PC-3 (cell line): ENCODE results near the gene ENTPD2. TPM values are rescaled to one million over a fixed set of nuclear protein-coding genes. Genes with fewer than 3 reads are reported as not detected.

ENCODE experiments used
- ATAC-seq: fragments of 200-7000 bp; cut with Tn5 transposase; 2 replicates; pipeline ENCODE4 v1.9.1; 2020; ENCODE audit warnings: mild to moderate bottlenecking, moderate library complexity
- BruUV-seq: library from RNA; stranded (reverse); fragments of 400-500 nt; replicated peaks from 2 replicates; lab custom pipeline; 2021; lab: Mats Ljungman, UMichigan
- CTCF ChIA-PET: fragments of 300-600 bp; sonication (Branson Sonifier 250); formaldehyde crosslinking; loops from one replicate; lab custom pipeline; 2022; ENCODE audit warnings: antibody characterized with exemption; lab: Charles Lee
- POLR2A ChIA-PET: fragments of 300-600 bp; sonication (Branson Sonifier 250); formaldehyde crosslinking; loops from one replicate; lab custom pipeline; 2022; ENCODE audit warnings: antibody characterized with exemption; ENCODE audit not compliant: unreplicated experiment; lab: Charles Lee
- DNase-seq: peaks from one replicate; pipeline ENCODE4 v3.0.0-alpha.2; 2015
- H2AFZ ChIP-seq: fragments of 300-600 bp; sonication (generic); 2 replicates; pipeline ENCODE4 v1.6.0; 2016; ENCODE audit warnings: antibody characterized with exemption, low read length
- H3F3A ChIP-seq: fragments of 300-600 bp; sonication (generic); one replicate; pipeline ENCODE4 v1.6.0; 2017; ENCODE audit warnings: antibody characterized with exemption, low read length, control low read depth, mild to moderate bottlenecking; ENCODE audit not compliant: unreplicated experiment
- H3K27ac ChIP-seq: fragments of 300-600 bp; sonication (generic); 2 replicates; pipeline ENCODE4 v1.5.1; 2016; ENCODE audit warnings: mild to moderate bottlenecking, low read length
- H3K27me3 ChIP-seq: fragments of 300-600 bp; sonication (generic); 2 replicates; pipeline ENCODE4 v1.6.1; 2016; ENCODE audit warnings: low read length, mixed read lengths
- H3K36me3 ChIP-seq: fragments of 300-600 bp; sonication (generic); 2 replicates; pipeline ENCODE4 v1.6.1; 2016; ENCODE audit warnings: low read depth, mixed run types, low read length, mixed read lengths
- H3K4me1 ChIP-seq: fragments of 300-600 bp; sonication (generic); 2 replicates; pipeline ENCODE4 v1.5.1; 2016; ENCODE audit warnings: low read length; ENCODE audit not compliant: insufficient read depth
- H3K4me2 ChIP-seq: fragments of 300-600 bp; sonication (generic); 2 replicates; pipeline ENCODE4 v1.6.0; 2016; ENCODE audit warnings: low read length
- H3K4me3 ChIP-seq: fragments of 300-600 bp; sonication (generic); 2 replicates; pipeline ENCODE4 v1.5.1; 2016; ENCODE audit warnings: mild to moderate bottlenecking, low read length, mixed read lengths
- H3K79me2 ChIP-seq: fragments of 300-600 bp; sonication (generic); 2 replicates; pipeline ENCODE4 v1.6.1; 2017; ENCODE audit warnings: low read length, mixed read lengths
- H3K9ac ChIP-seq: fragments of 300-600 bp; sonication (generic); 2 replicates; pipeline ENCODE4 v1.6.0; 2016; ENCODE audit warnings: mild to moderate bottlenecking, low read length
- H3K9me2 ChIP-seq: fragments of 300-600 bp; sonication (generic); replicated peaks from 2 replicates; pipeline ENCODE4 v1.6.1; 2016; ENCODE audit warnings: mixed run types, low read length, mixed read lengths
- H3K9me3 ChIP-seq: fragments of 300-600 bp; sonication (generic); 2 replicates; pipeline ENCODE4 v1.6.1; 2016; ENCODE audit warnings: low read length, mixed read lengths
- H4K20me1 ChIP-seq: fragments of 300-600 bp; sonication (generic); 2 replicates; pipeline ENCODE4 v1.6.1; 2016; ENCODE audit warnings: low read length, mixed read lengths
- CTCF ChIP-seq: fragments of 300-600 bp; sonication (generic); conservative IDR thresholded peaks from 2 replicates; pipeline ENCODE4 v1.5.1; 2017; ENCODE audit warnings: antibody characterized with exemption, low read depth, mild to moderate bottlenecking, low read length
- EZH2 ChIP-seq: fragments of 300-600 bp; sonication (generic); IDR thresholded peaks from one replicate; pipeline ENCODE4 v1.6.1; 2017; ENCODE audit warnings: antibody characterized with exemption, mild to moderate bottlenecking, low read length; ENCODE audit not compliant: unreplicated experiment
- EZH2phosphoT487 ChIP-seq: fragments of 300-600 bp; sonication (generic); IDR thresholded peaks from 2 replicates; pipeline ENCODE4 v1.6.1; 2018; ENCODE audit warnings: mild to moderate bottlenecking, antibody characterized with exemption, low read length, borderline replicate concordance
- intact Hi-C: fragments of 100-400 bp; cut with micrococcal nuclease; formaldehyde crosslinking; loops from 2 replicates; pipeline ENCODE4 v1.9.0; 2023
- total RNA-seq: library from RNA; depleted of rRNA; stranded (reverse); fragments of >200 nt; gene quantifications from 2 replicates; pipeline ENCODE4 v1.2.3, GENCODE V29; 2014

The ENTPD2 gene
- total RNA-seq, 1 experiment from 2014 or later = 1.3 TPM

DNA sequence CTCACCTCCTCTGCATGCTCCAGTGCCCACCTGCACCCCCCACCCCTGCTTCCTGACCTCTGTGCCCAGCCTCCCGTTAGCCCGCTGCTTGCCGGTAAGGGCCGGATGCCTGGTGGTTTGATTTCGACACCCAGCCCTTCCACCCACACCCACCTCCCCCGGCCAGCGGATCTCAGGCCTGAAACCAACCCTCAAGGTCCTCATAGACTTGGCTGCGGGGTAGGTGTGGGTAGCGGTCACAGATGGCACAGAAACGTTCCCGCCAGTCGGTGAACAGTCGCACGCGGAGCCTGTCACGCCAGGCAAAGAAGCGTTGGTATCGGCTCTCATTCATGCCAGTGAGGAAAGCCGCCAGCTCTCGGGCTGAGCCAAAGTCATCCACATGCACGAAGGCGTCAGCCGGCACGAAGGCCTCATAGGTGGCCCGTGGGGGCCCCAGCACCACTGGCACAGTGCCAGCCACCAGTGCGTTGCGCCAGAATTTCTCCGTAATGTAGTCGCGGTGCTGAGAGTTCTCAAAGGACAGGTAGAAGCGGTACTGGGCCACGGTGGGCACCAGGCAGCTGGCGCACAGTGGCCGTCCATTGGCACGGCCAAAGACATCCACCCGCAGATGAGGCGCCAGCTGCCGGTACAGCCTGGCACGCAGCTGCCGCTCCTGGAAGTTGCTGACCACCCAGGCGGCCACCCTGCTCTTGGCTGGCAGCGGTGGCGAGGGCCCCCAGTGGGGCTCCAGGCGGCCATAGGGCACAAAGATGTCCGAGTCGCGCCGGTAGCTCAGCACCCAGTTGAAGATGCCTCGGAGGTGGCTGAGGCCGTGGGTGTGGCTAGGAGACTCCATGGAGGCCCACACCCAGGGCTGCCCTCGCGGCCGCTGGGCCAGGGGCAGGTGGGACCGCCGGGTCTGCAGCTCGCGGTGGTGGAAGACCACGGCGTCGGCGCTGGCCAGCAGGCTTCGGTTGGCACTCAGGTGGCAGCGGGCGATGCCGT is 23.0 kb downstream of the ENTPD2 start:
- TF ChIP-seq EZH2 (no peak), CTCF (no peak), EZH2phosphoT487 (no peak)
- Histone ChIP-seq H3F3A (no peaks in the 10 kb centered on the region), H3K36me3 (no peaks in the 10 kb centered on the region), H3K79me2 (peaks cover 12% of the 10 kb centered on the region; the same call in 1 of the 2 replicates), H3K27ac (no peak overlapping the region), H3K9ac (no peak overlapping the region), H3K4me2 (no peak overlapping the region), H3K9me2 (no peaks in the 10 kb centered on the region), H3K27me3 (no peaks in the 10 kb centered on the region), H2AFZ (no peak overlapping the region), H3K4me1 (peaks cover 21% of the 10 kb centered on the region), H3K4me3 (no peak overlapping the region), H3K9me3 (no peaks in the 10 kb centered on the region), H4K20me1 (no peaks in the 10 kb centered on the region)
- CTCF ChIA-PET = no interaction called here
- intact Hi-C loops = no loop called here
- ATAC-seq = no peak
- no peak for DNase-seq
- BruUV-seq = no TSS peak
- POLR2A ChIA-PET = no interaction called here

GRCh38 chr9:137030006-137030405 is 23.9 kb downstream of the ENTPD2 start:
- H3K9me3 ChIP-seq = no peaks in the 10 kb centered on the region
- ChIA-PET POLR2A (interaction anchor here (0.6 kb wide), 1 partner anchor 28 kb away, joined by 3 read pairs; no protein-coding TSS in a partner anchor), CTCF (interaction anchor here (0.5 to 1.3 kb wide), 9 partner anchors 15 to 137 kb away, joined by 3 to 12 read pairs (median 4); partner anchors contain the start of genes CLIC3, PAXX and SAPCD2)
- H3K36me3 ChIP-seq = no peaks in the 10 kb centered on the region
- H3F3A ChIP-seq = no peaks in the 10 kb centered on the region
- no peaks in the 10 kb centered on the region for H4K20me1 ChIP-seq
- H3K27ac ChIP-seq = no peak overlapping the region
- H3K79me2 ChIP-seq = peaks cover 12% of the 10 kb centered on the region; the same call in 1 of the 2 replicates
- no peaks in the 10 kb centered on the region for H3K27me3 ChIP-seq
- no TSS peak for BruUV-seq
- H3K4me1 ChIP-seq = peaks cover 20% of the 10 kb centered on the region
- no peak overlapping the region for H3K4me2 ChIP-seq
- intact Hi-C loops = no loop called here
- H3K4me3 ChIP-seq = no peak overlapping the region
- no peaks in the 10 kb centered on the region for H3K9me2 ChIP-seq
- no peak for ATAC-seq
- no peak for TF ChIP-seq EZH2
- TF ChIP-seq EZH2phosphoT487 = no peak
- no peak for TF ChIP-seq CTCF
- H2AFZ ChIP-seq = no peak overlapping the region
- no peak overlapping the region for H3K9ac ChIP-seq
- DNase-seq = no peak
